ENCODE results near the gene ARFRP1.

DNA sequence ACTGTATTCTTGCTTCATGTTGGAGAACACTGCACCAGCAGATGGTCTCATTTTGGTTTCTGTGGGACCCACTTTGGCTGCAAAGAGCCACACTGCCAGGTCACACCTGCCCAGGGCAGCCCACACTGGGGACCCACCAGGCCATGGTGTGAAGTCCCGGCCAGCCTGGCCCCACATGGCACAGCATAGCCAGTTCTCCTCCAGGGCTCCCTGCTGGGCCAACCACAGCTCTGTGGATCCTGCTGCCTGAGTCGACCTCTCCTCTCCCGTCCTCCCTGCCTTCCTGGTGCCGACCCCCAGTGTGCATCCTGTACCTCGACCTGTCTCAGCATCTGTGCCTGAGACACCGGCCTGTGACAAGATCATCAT is 3.0 kb downstream of the ARFRP1 start:
- TF ChIP-seq POLR2A (IDR thresholded peaks at IDR 0.05), result no peak
- TF ChIP-seq, protein P1, sequence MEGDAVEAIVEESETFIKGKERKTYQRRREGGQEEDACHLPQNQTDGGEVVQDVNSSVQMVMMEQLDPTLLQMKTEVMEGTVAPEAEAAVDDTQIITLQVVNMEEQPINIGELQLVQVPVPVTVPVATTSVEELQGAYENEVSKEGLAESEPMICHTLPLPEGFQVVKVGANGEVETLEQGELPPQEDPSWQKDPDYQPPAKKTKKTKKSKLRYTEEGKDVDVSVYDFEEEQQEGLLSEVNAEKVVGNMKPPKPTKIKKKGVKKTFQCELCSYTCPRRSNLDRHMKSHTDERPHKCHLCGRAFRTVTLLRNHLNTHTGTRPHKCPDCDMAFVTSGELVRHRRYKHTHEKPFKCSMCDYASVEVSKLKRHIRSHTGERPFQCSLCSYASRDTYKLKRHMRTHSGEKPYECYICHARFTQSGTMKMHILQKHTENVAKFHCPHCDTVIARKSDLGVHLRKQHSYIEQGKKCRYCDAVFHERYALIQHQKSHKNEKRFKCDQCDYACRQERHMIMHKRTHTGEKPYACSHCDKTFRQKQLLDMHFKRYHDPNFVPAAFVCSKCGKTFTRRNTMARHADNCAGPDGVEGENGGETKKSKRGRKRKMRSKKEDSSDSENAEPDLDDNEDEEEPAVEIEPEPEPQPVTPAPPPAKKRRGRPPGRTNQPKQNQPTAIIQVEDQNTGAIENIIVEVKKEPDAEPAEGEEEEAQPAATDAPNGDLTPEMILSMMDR (IDR thresholded peaks at IDR 0.05), result no peak
- TF ChIP-seq POLR2AphosphoS5 (IDR thresholded peaks at IDR 0.05), result no peak
